Liver (tissue), 9 donors: ENCODE results near the gene OLFML1. TPM values are rescaled to one million over a fixed set of nuclear protein-coding genes. Genes with fewer than 3 reads are reported as not detected.

Experiments used
- DNase-seq: peaks from one replicate; pipeline ENCODE4 v3.0.0-alpha.2; 2017; ENCODE audit warnings: low spot score
- H3K27ac ChIP-seq, 2 donors: one replicate each; pipeline ENCODE4 v1.7.0; 2013; ENCODE audit warnings: inconsistent platforms in 2 of 2, low read length in 2 of 2, control low read depth in 1 of 2, low read depth in 1 of 2, mild to moderate bottlenecking in 1 of 2
- H3K27me3 ChIP-seq, 4 donors: one replicate each; pipeline versions ENCODE4 v1.6.1 to v1.7.0; 2013; ENCODE audit warnings: low read length in 3 of 4, inconsistent platforms in 1 of 4, mild to moderate bottlenecking in 1 of 4, moderate library complexity in 1 of 4; ENCODE audit not compliant: control insufficient read depth in 4 of 4, insufficient read depth in 4 of 4
- H3K36me3 ChIP-seq, 4 donors: one replicate each; pipeline versions ENCODE4 v1.6.1 to v1.7.0; 2013; ENCODE audit warnings: low read length in 3 of 4, mild to moderate bottlenecking in 3 of 4, low read depth in 1 of 4, moderate library complexity in 1 of 4; ENCODE audit not compliant: control insufficient read depth in 4 of 4, insufficient read depth in 3 of 4
- H3K4me1 ChIP-seq, 4 donors: one replicate each; pipeline versions ENCODE4 v1.6.1 to v1.7.0; 2013; ENCODE audit warnings: low read length in 3 of 4, mild to moderate bottlenecking in 3 of 4, moderate library complexity in 1 of 4; ENCODE audit not compliant: control insufficient read depth in 4 of 4, insufficient read depth in 4 of 4
- H3K4me3 ChIP-seq, 3 donors: one replicate each; pipeline versions ENCODE4 v1.6.1 to v1.7.0; 2013; ENCODE audit warnings: low read length in 3 of 3, control low read depth in 1 of 3, low read depth in 1 of 3, mild to moderate bottlenecking in 1 of 3
- H3K9ac ChIP-seq, 2 donors: one replicate each; pipeline ENCODE4 v1.7.0; 2013; ENCODE audit warnings: low read length in 2 of 2, mild to moderate bottlenecking in 2 of 2, moderate library complexity in 2 of 2, control low read depth in 1 of 2, low read depth in 1 of 2
- H3K9me3 ChIP-seq, 4 donors: one replicate each; pipeline versions ENCODE4 v1.6.1 to v1.7.0; 2013; ENCODE audit warnings: low read length in 3 of 4; ENCODE audit not compliant: control insufficient read depth in 4 of 4
- ATF3 ChIP-seq: IDR thresholded peaks from 2 replicates; pipeline ENCODE4 v1.6.1; 2016; ENCODE audit warnings: antibody characterized with exemption
- CTCF ChIP-seq: fragments of 150-350 bp; IDR thresholded peaks from 2 replicates; pipeline ENCODE4 v1.5.1; 2017; ENCODE audit warnings: improper control_type of control experiment, low read depth, low read length; ENCODE audit not compliant: missing input control
- EGR1 ChIP-seq, 2 donors: IDR thresholded peaks; 2 replicates each; pipeline ENCODE4 v1.6.1; 2016 to 2018; ENCODE audit warnings: antibody characterized with exemption in 2 of 2, low read depth in 2 of 2
- FOXA1 ChIP-seq: IDR thresholded peaks from 2 replicates; pipeline ENCODE4 v1.6.1; 2016; ENCODE audit warnings: antibody characterized with exemption
- FOXA2 ChIP-seq: IDR thresholded peaks from 2 replicates; pipeline ENCODE4 v1.6.1; 2016; ENCODE audit warnings: antibody characterized with exemption
- GABPA ChIP-seq, 2 donors: IDR thresholded peaks in 1 of 2; conservative IDR thresholded peaks in 1 of 2; 2 replicates each; pipeline ENCODE4 v1.6.1; 2016; ENCODE audit warnings: antibody characterized with exemption in 2 of 2, mild to moderate bottlenecking in 1 of 2, moderate library complexity in 1 of 2
- HNF4A ChIP-seq, 2 donors: conservative IDR thresholded peaks; 2 replicates each; pipeline ENCODE4 v1.6.1; 2016; ENCODE audit warnings: antibody characterized with exemption in 2 of 2, mild to moderate bottlenecking in 2 of 2
- HNF4G ChIP-seq: IDR thresholded peaks from 2 replicates; pipeline ENCODE4 v1.6.1; 2016; ENCODE audit warnings: antibody characterized with exemption
- JUND ChIP-seq, 2 donors: IDR thresholded peaks; 2 replicates each; pipeline ENCODE4 v1.6.1; 2016; ENCODE audit warnings: antibody characterized with exemption in 2 of 2
- MAX ChIP-seq: IDR thresholded peaks from 2 replicates; pipeline ENCODE4 v1.6.1; 2016; ENCODE audit warnings: antibody characterized with exemption
- NR2F2 ChIP-seq: IDR thresholded peaks from 2 replicates; pipeline ENCODE4 v1.6.1; 2016; ENCODE audit warnings: antibody characterized with exemption
- RAD21 ChIP-seq, 2 donors: IDR thresholded peaks; 2 replicates each; pipeline ENCODE4 v1.6.1; 2016; ENCODE audit warnings: antibody characterized with exemption in 2 of 2, mild to moderate bottlenecking in 2 of 2
- REST ChIP-seq: IDR thresholded peaks from 2 replicates; pipeline ENCODE4 v1.6.1; 2016; ENCODE audit warnings: antibody characterized with exemption, mild to moderate bottlenecking
- RXRA ChIP-seq, 2 donors: IDR thresholded peaks; 2 replicates each; pipeline ENCODE4 v1.6.1; 2017 to 2018; ENCODE audit warnings: antibody characterized with exemption in 2 of 2, mild to moderate bottlenecking in 1 of 2
- SP1 ChIP-seq: IDR thresholded peaks from 2 replicates; pipeline ENCODE4 v1.6.1; 2018; ENCODE audit warnings: antibody characterized with exemption, mild to moderate bottlenecking
- TAF1 ChIP-seq: conservative IDR thresholded peaks from 2 replicates; pipeline ENCODE4 v1.6.1; 2016; ENCODE audit warnings: antibody characterized with exemption, mild to moderate bottlenecking
- YY1 ChIP-seq: IDR thresholded peaks from 2 replicates; pipeline ENCODE4 v1.6.1; 2016; ENCODE audit warnings: antibody characterized with exemption, mild to moderate bottlenecking
- ZBTB33 ChIP-seq: IDR thresholded peaks from 2 replicates; pipeline ENCODE4 v1.6.1; 2016; ENCODE audit warnings: antibody characterized with exemption
- WGBS: extraction: QIAGEN DNeasy Blood & Tissue Kit; methylation state at CpG from one replicate; pipeline ENCODE4 v1.1.7; 2013; 5-methylcytosine and 5-hydroxymethylcytosine counted together
- polyA plus RNA-seq, 2 donors: library from polyadenylated mRNA; stranded (reverse) in 1 of 2; unstranded in 1 of 2; fragments of 200-250 nt in 1 of 2; fragments of >200 nt in 1 of 2; fragmentation: Nextera tagmentation in 1 of 2; extraction: Ambion mirVana in 1 of 2; gene quantifications; one replicate each; pipeline versions ENCODE4 v1.2.1 to v1.2.3, GENCODE V29; 2013 to 2015
- total RNA-seq, 2 donors: library from RNA; depleted of rRNA; stranded (reverse); fragments of >200 nt; gene quantifications; one replicate each; pipeline ENCODE4 v1.2.3, GENCODE V29; 2014
- donor health status: healthy.
- donor health status: healthy.
- donor health status: healthy.
- donor health status: healthy.
- donor health status: healthy.

Gene OLFML1
- total and polyA plus RNA-seq, 4 donors = 2.8 to 4.2 (median 2.9) TPM

GRCh38 chr11:7484131-7484530, 1.2 kb upstream of the OLFML1 start (continued):
- TF ChIP-seq RXRA (IDR thresholded peaks at IDR 0.05) (no peak), ZBTB33 (no peak), HNF4G (no peak)

- H3K9me3 ChIP-seq = no peaks in the 10 kb centered on the region
- no peak overlapping the region for H3K4me3 ChIP-seq
- DNase-seq = no peak
- peaks cover 0 to 2% (median 0%) of the 10 kb centered on the region in 4 donors for H3K36me3 ChIP-seq
- no peaks in the 10 kb centered on the region for H3K27me3 ChIP-seq
- H3K4me1 ChIP-seq = peaks cover 0 to 9% (median 2%) of the 10 kb centered on the region in 4 donors
- WGBS = 85% methylated on average over 3 of the region's 3 CpGs
- H3K27ac ChIP-seq = no peak overlapping the region
- H3K9ac ChIP-seq = no peak overlapping the region
- TF ChIP-seq REST (no peak), YY1 (no peak), MAX (no peak), HNF4A (conservative IDR thresholded peaks at IDR 0.05) (no peak), HNF4G (no peak), RAD21 (IDR thresholded peaks at IDR 0.05) (no peak), CTCF (no peak), GABPA (IDR thresholded peaks at IDR 0.05 in 1 of 2, conservative IDR thresholded peaks at IDR 0.05 in 1 of 2) (no peak), TAF1 (no peak), EGR1 (IDR thresholded peaks at IDR 0.05; ENCODE audit: low read depth in 2 of 2) (no peak), FOXA2 (no peak), JUND (IDR thresholded peaks at IDR 0.05) (no peak), NR2F2 (no peak), ATF3 (no peak), FOXA1 (no peak), ZBTB33 (no peak), RXRA (IDR thresholded peaks at IDR 0.05) (no peak), SP1 (no peak)
Measured at GRCh38 chr11:7484645-7485044, 661 bp upstream of the OLFML1 start.
